GM19324 (cell line): ENCODE results near the gene RPL28.

ENCODE experiments used
- ATAC-seq: cut with Tn5 transposase; IDR thresholded peaks from one replicate; pipeline ENCODE4 v1.9.1; 2021; ENCODE audit warnings: mild to moderate bottlenecking, moderate library complexity; ENCODE audit not compliant: unreplicated experiment, low FRiP score

RPL28 gene

GRCh38 chr19:55370305-55370988, 15.3 kb upstream of the RPL28 start, which contains the start of gene IL11:
Gene IL11 (minus strand): TSS chr19:55370463. CDS start chr19:55370310, 153 bp downstream.
- ATAC-seq, result no peak

- no peak for ATAC-seq
Observed at GRCh38 chr19:55372316-55373081, 13.2 kb upstream of the RPL28 start.

- ATAC-seq, result no peak
Observed at GRCh38 chr19:55373306-55373992, 12.3 kb upstream of the RPL28 start.

- ATAC-seq, result no peak
Observed at GRCh38 chr19:55373993-55374757, 11.6 kb upstream of the RPL28 start.

- no peak for ATAC-seq
Observed at GRCh38 chr19:55376241-55376933, 9.3 kb upstream of the RPL28 start, which contains the start of gene TMEM190. Gene TMEM190 (plus strand): TSS chr19:55376826. CDS start chr19:55376854, 28 bp downstream.

- no peak for ATAC-seq
Observed at GRCh38 chr19:55377356-55378131, 8.2 kb upstream of the RPL28 start.

- no peak for ATAC-seq
Observed at GRCh38 chr19:55379174-55379573, 6.6 kb upstream of the RPL28 start.

- ATAC-seq, result no peak
Observed at GRCh38 chr19:55382013-55382412, 3.7 kb upstream of the RPL28 start.

GRCh38 chr19:55382522-55383054, 3.1 kb upstream of the RPL28 start:
- no peak for ATAC-seq

GRCh38 chr19:55383279-55384130, 2.2 kb upstream of the RPL28 start:
- no peak for ATAC-seq

- no peak for ATAC-seq
Observed at GRCh38 chr19:55384131-55384919, 1.4 kb upstream of the RPL28 start, which contains the start of gene TMEM238. Gene TMEM238 (minus strand): TSS chr19:55384292. CDS start chr19:55384259, 33 bp downstream.

GRCh38 chr19:55384920-55385723, 610 bp upstream of the RPL28 start:
- peak; percentile 50 for ATAC-seq

- ATAC-seq, result no peak
Observed at GRCh38 chr19:55386493-55386971, 800 bp downstream of the RPL28 start.

- ATAC-seq, result no peak
Observed at GRCh38 chr19:55387736-55388497, 2.2 kb downstream of the RPL28 start.
